Activated effector memory CD4-positive, alpha-beta T cell treated with Interleukin-2 at 50 U/mL for 16 hours (primary cell): ENCODE results near the gene GREM2.

Source experiments
- DNase-seq: peaks from one replicate; pipeline ENCODE4 v3.0.0-alpha.2; 2020

Gene GREM2

GRCh38 chr1:240609527-240610060, 2.4 kb downstream of the GREM2 start:
- no peak for DNase-seq

GRCh38 chr1:240608707-240609106, 3.2 kb downstream of the GREM2 start:
- DNase-seq, result no peak

- DNase-seq, result no peak
These were observed 4.9 kb downstream of the GREM2 start for GRCh38 chr1:240607006-240607405.

GRCh38 chr1:240602189-240602588, 9.8 kb downstream of the GREM2 start:
- no peak for DNase-seq

- no peak for DNase-seq
These were observed 12.1 kb downstream of the GREM2 start for GRCh38 chr1:240599830-240600229.

- DNase-seq, result no peak
These were observed 12.7 kb downstream of the GREM2 start for GRCh38 chr1:240599299-240599698.

- DNase-seq, result no peak
These were observed 13.5 kb downstream of the GREM2 start for GRCh38 chr1:240598216-240599001.

GRCh38 chr1:240597153-240597745, 14.7 kb downstream of the GREM2 start:
- no peak for DNase-seq

GRCh38 chr1:240595476-240595875, 16.5 kb downstream of the GREM2 start:
- no peak for DNase-seq

GRCh38 chr1:240591564-240591963, 20.4 kb downstream of the GREM2 start:
- no peak for DNase-seq

- no peak for DNase-seq
These were observed 20.9 kb downstream of the GREM2 start for GRCh38 chr1:240591078-240591477.

- no peak for DNase-seq
These were observed 22.3 kb downstream of the GREM2 start for GRCh38 chr1:240589585-240590110.

GRCh38 chr1:240586006-240586405, 25.9 kb downstream of the GREM2 start:
- no peak for DNase-seq

GRCh38 chr1:240582953-240583352, 29.0 kb downstream of the GREM2 start:
- no peak for DNase-seq

GRCh38 chr1:240579511-240579910, 32.4 kb downstream of the GREM2 start:
- no peak for DNase-seq

GRCh38 chr1:240577095-240577494, 34.9 kb downstream of the GREM2 start:
- no peak for DNase-seq

GRCh38 chr1:240575981-240576662, 35.8 kb downstream of the GREM2 start:
- DNase-seq, result peak; percentile 12

GRCh38 chr1:240572328-240572727, 39.6 kb downstream of the GREM2 start:
- DNase-seq, result no peak

GRCh38 chr1:240571782-240572181, 40.2 kb downstream of the GREM2 start:
- DNase-seq, result no peak

GRCh38 chr1:240567066-240567465, 44.9 kb downstream of the GREM2 start:
- no peak for DNase-seq

- DNase-seq, result no peak
These were observed 49.2 kb downstream of the GREM2 start for GRCh38 chr1:240562779-240563178.

- no peak for DNase-seq
These were observed 49.8 kb downstream of the GREM2 start for GRCh38 chr1:240562111-240562590.

GRCh38 chr1:240559781-240560180, 52.2 kb downstream of the GREM2 start:
- no peak for DNase-seq
